GM21528 (cell line): ENCODE results near the gene HK2.
"Not testable (repeated sequence)": the region's sequence is repeated elsewhere in the genome, so short reads cannot be mapped to it uniquely, and the experiment has no call there.

Source experiments
- ATAC-seq: cut with Tn5 transposase; IDR thresholded peaks from one replicate; pipeline ENCODE4 v1.9.1; 2021; ENCODE audit warnings: mild to moderate bottlenecking, moderate library complexity; ENCODE audit not compliant: unreplicated experiment, low FRiP score

HK2 gene

DNA sequence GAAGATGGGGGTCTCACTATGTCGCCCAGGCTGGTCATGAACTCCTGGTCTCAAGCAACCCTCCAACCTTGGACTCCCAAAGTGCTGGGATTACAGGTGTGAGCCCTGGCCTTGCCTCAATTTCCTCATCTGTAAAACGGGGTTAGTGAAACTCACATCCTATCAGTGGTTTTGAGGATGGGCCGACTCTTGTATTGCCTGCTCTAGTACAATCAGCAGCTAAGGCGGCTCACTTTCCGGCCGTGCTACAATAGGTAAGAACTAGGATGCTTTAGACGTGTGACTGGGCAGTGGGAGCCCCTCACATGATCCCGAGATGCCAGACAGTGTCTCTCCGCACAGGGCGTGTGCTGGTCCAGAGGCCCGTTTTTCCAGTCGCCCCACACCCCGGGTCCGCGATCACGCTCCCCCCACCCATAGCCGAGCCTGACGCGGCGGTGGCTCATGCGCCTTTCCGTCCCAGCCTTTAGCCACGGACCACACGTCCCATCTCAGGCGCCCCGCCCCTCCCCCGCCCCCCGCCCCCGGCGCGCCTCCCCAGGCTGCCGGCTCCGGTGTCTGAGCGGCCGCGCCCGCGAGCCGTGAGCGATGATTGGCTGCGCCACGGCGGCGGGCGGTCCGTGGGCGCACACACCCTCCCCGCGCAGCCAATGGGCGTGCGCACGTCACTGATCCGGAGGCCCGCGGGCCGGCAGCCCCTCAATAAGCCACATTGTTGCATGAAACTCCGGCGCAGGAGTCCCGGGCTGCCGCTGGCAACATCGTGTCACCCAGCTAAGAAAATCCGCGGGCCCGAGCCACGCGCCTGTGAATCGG is at the start of gene HK2:
Gene HK2 (plus strand): TSS at position 710 of the 816 bp plus-strand sequence. CDS start 454 bp downstream, outside the sequence.
- ATAC-seq, result peak; percentile 79

DNA sequence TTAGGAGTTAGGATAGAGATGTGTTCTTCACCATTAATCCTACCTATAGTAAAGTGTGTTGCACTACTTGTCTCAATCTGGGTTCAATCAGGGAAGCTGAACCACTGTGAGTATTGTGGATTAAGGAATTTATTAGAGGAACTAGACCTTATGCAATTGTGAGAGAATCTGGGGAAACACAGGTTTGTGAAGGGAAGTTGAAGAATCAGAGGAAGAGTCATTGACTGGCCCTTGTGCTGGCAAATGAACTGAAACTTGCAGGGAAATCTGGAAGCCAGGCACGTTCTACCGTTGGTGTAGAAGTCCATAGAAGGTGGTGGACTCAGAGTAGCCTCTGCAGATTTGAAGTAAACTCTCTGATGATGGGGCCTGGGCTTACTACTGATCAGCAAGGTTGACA is 44.7 kb upstream of the HK2 start:
- no peak for ATAC-seq

DNA sequence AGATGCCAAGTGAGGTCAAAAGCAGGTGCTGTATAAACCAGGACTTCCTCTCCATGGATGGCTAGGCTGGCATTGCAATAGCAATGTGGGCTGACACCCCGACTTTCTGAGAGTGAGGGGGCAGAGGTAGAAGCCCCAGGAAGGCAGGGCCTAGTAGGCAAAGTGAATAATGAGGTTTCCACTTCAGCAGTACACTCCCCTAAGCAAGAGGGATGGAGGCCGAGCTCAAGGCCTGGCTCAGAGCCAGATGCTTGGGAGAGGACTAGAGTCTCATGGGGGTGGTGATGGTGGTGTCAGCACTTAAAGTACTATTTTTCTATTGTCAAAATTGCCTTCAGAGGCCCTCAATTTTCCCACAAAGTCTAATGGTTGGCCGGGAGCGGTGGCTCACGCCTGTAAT is 41.6 kb upstream of the HK2 start:
- no peak for ATAC-seq

DNA sequence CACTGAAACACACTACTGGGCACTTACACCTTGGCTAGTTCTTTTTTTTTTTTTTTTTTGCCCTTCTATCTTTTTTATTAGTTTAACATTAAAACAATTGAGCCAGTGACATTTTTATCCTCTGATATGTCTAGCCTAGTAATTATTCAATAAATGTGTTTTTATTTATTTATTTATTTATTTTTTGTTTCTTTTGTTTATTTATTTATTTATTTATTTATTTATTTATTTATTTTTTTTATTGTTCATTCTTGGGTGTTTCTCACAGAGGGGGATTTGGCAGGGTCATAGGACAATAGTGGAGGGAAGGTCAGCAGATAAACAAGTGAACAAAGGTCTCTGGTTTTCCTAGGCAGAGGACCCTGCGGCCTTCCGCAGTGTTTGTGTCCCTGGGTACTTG is 39.0 kb upstream of the HK2 start:
- not testable (repeated sequence) for ATAC-seq

DNA sequence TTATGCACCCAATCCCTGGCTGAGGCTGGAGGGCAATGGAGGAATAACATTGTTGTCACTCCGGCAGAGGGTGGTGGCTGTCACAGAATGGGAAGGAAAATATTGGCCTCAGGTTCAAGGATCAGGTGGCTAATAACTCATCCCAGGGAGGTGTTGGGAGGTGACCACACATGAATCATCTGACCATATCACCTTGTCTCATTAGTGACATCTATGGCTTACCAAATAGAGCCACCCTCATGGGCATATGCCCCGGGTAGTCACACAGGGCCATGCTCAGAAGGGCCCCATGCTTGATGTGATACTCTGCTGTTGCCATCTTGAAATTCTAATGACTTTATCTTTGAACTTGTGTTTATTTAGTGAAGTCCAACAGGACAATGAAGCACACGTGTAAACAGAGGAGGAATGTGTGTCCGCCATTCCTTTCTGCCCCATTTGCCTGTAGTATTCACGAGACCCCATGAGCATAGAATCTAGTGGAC is 27.5 kb upstream of the HK2 start:
- no peak for ATAC-seq

DNA sequence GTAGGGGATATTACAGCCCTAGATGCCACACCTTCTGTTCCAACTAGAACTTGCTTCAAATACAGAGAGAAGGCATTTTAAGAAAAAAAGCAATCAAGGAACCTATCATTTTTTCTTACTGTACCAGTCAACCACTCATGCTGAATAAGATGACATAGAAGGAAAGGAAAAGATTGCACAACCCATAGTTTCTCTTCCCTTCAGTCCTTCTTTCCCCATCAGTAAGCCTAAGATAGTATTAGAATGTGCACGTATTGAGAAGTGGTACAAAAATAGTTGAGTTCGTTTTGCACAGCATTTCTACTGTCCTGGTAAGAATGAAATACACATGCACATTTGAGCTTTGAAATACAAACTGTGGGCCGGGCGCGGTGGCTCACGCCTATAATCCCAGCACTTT is 27.0 kb upstream of the HK2 start:
- no peak for ATAC-seq

DNA sequence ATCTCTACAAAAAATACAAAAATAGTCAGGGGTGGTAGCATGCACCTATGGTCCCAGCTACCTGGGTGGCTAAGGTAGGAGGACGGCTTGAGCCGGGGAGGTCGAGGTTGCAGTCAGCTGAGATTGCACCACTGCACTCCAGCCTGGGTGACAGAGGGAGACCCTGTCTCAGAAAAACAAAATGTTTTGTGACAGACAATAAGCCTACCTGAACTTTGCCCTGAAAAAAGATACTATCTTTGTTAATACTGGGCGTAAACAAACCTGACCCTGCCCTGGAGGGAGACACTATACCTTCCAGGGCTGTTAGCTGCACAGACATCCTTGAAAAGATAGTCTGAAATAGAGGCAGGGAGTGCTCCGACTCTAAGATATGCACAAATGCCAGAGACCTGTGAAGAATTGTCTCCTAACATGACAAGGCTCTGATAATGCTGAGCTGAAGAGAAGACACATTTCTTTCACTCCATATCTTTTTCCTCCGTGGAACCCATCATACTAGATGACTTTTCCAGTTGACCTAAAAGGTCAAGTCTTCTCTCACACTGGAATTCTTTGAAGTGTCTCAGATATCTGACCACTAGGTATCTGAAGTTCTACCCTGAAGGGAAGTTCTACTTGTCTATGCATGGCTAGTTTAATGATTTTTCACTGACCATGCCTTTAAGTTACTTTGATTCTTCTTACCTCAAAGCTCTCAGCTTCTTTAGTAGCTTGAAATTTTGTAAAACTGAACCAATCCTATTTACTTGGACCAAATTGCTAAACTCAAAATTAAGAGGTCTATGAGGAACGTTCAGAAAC is 20.9 kb upstream of the HK2 start:
- no peak for ATAC-seq

DNA sequence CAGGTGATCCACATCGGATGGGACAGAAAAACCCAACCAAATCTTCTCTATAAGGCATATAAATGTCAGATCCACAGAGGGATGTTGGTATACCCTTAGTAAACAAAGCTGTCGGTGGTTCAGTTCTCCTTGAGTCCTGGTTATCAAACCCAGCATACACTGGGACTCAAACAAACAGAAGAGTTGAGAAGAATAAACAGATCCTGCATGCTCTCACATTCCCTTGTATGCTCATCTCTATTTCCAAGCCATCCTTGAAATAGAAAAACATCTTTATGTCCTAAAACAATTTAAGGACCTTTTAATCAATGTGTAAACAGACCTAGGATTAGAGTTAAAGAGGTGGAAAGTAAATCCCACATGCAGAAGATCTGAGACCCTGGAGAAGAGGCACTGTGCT is 19.8 kb upstream of the HK2 start:
- no peak for ATAC-seq

DNA sequence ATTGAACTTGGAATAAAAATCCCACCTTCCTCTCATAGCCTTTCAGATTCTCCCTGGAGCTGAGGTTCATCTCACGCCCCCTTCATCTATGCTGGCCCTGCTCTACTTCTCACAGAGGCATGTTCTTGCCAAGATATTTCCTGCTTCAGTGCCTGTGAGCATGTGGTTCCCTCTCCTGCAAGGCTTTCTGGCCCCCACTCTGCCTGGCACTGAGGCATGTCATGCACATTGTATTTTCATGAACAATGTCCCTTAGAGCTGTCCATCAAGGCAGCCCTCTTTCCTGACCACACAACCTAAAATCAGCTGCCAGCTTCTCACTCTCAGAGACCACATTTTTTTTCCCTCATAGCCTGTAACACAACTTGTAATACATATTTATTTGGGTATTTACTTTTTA is 18.0 kb upstream of the HK2 start:
- no peak for ATAC-seq

DNA sequence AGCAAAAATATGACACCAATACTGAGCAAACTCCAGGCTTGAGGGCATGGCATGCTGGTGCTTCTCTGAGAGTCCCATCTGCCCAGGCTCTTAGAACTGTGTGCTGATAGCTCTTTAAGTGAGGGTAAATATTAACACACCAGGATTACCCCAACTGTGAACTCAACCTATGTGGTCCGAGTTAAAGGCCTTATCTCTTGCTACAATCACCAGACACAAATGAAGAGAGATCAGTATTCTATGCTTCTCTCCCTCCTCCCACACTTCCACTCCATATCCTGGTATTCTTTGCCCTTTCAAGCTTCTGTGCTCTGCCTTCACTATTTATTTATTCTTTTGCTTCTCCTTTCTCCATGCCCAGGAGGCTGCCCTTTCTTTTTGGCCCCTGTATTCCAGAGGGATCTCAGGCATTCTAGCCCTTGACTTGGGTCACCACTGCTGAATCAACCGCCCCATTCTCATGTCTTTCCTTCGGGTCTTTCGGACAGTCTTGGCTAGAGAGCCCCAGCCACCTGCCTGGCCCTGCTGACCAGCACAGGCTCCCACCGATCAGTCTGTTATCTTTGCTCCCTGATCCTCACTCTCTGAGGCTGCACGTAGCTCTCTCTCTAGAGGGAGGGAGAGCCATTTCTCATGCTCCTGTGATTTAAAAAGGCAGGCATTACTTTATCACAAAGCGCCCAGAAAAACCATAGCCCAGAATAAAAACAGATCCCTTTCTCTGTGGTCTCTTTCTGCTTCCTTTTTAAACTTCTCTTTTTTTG is 17.2 kb upstream of the HK2 start:
- ATAC-seq, result peak; percentile 48

DNA sequence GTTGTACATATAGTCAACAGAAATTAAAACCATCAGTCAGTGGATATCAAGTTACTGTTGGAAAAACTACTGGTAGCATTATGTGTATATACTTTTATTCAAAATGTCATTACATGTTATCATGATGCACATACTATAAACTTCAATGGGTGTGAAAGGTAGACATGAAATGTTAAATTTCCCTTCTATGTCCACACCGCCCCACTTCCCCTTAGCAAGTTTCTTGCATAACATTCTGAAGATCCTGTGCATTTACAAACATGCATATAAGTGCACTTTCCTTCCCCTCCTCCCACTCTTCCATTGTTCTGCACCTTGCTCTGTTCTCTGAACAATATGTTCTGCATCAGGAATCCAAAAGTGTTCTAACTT is 16.6 kb upstream of the HK2 start:
- no peak for ATAC-seq

DNA sequence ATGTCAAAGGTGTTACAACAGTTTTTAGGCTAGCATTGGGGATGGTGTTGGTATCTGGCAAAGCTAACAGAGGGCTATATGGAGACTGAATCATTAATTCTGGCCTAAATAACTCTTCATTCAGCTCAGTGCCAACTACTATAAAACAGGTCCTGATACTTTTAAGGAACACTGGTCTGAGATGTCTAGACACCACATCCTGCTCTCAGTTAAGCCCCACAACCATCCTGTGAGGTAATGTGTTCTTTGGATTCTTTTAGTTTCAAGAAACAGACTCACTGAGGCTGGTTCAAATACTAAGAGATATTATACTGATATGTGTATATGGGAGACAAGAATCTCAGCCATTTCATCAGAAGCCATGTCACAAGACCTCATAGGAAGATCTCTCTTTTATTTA is 14.2 kb upstream of the HK2 start:
- ATAC-seq, result no peak

DNA sequence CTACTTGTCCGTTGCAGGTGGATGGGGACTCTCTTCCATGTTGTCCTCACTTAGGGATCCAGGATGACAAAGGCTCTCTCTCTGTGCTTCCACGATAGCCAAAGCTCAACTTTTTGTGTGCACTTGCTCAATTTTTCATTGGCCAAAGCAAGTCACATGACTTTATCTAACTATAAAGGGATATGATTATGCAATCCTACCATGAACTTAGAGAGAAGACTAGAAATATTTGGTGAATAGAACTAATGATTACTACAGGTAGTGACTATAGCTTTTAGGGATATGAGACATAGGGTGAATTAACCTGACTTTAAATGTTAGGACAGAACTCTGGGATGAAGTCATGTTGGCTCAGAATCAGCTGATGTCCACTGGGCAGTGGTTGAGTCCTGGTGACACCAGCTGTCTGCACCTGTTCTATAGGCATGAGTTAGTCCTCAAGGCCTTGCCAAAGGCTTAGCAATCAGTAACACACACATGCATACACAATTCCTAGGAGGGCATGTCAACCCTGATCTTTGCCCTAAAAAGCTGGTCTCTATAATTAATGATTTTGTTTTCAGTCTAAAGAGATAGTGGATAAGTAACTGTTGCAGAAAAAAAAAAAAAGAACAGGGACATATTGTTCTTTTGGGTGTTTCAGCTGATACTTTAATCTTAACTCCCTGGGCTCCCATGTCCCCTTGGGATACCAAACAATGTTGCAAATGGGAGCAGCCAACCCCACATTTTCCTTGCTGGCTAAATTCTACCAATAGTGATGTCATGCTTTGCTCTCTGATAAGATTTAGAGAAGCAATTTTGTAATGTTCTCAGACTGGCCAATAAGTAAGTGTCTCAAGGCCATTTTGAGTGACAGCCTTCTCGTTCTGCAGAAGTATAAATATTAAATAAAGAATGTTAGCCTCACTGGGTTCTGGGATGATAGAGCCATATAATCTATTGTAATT is 12.5 kb upstream of the HK2 start:
- ATAC-seq, result no peak

DNA sequence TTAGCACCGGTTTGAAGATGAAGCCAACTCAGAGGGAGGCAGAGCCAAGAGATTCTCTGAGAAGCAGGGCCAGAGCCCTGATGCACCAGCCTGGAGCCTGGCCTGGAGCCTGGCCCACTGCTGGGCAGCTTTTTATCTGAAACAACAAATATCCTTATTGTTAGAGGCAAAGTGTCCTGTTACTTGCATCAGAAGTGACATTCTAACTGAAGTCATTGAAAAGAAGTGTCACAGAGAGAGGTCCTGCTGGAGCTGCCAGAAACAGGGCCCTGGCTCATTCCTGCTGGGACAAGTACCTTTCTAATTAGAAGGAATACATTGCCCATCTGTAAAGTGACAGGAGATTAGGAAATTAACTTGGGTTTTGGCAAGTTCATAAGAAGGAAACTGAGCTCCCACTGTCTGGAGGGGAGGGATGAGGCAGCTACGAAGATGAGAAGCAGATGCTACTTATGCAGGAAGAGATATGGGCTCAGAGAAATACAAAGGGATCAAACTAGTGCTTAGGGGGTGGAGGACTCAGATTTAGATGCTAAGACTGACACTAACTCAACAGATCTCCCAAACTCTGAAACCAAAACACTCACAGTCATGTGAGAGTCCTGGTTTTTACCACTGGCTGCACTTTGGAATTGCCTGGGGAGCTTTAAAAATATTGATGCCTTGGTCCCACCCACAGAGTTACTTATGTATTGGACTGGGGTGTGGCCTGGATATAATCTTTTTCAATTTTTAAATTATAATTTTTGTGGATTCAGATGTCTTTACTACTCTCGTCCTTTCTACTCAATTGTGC is 11.0 kb upstream of the HK2 start:
- ATAC-seq, result no peak

DNA sequence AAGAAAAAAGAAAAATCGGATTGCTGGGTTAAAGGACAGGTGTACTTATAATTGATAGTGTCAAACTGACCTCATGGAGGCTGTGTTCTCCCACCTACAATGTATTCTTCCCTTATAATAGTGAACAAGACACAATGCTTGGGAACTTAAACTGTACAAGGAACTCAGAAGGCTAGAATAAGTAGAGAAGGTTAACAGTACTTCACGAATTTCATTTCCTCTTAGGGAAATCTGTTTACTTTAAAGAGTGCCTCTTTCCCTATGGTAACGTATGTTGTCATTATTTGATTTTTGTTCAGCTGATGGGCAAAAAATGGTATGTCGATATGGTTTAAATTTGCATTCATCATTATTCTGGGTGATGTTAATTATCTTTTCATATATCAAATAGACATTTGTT is 9.2 kb upstream of the HK2 start:
- no peak for ATAC-seq

DNA sequence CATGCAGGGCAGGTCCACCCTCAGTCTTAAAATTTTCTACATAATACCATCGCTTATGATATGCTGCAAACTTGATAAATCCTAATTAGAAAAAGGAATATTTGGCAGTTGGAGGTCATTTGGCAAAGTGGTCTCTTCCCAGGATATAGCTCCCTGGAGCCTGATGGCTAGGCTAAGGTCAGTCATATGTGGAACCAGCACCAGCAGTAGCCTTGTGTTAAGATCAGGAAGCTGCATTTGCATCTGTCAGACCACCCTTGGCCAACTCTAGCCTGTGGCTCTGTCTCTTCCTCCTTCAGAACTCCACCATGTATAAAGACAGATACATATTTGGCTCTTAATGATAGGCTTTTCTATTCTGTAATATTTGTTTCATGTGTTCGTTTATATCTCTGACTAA is 5.4 kb upstream of the HK2 start:
- ATAC-seq, result no peak

DNA sequence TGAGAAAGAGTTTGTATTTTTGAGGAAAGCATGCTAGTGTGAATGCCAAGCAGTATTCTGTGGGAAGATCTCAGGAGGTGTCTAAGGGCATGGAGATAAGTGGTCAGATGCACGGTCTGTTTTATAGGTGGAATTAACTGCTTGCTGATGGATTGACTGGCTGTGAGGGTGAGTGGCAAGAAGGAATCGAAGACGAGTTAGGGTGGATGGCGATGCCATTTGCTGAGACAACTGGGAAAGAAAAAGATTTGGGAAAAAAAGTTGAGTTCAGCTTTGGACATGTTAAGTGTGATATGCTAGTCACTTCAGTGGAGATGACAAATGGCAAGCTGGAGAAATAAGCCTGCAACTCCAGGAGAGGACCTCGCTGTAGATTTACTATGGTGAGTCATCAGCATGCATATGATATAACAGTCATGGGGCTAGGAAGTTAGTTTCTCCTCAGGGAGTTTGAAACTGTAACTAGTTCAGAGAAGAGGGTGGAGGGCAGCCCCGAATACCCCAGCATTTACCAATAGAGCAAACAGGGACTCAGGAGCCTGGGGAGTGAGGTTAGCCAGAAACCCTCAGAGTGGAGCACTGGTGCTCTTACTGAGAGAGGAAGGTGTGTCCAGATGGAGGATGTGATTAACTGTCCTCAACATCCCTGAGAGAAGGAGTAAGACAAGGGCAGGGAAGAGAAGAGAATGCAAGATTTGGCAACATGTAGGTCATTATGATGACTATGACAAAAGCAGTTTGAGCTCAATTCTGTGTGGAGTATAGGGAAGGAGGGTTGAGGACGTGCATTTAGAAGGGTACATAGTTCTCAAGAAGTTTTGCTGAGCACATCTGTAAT is 2.0 kb upstream of the HK2 start:
- no peak for ATAC-seq

DNA sequence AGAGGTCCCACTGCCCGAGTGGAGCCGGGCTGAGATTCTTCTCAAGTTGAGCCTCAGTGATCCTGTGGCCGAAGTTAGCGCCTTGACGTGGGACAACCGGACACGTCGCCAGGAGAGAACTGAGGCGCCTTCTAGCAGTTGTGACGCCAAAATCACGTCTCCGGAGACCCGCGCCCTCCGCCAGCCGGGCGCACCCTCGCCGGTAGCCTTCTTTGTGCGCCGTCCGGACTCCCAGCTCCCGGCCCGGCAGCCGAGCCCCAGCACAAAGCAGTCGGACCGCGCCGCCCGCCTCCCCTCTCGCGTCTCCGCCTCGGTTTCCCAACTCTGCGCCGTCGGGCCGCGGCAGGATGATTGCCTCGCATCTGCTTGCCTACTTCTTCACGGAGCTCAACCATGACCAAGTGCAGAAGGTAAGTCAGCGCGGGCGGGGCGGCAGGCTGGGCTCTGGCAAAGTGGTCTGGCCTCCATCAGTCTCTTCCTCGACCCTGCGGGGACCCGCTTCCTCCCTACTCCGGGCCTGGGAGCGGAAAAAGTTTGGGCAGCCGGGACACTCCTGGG is 386 bp downstream of the HK2 start:
- peak; percentile 12 for ATAC-seq
